Mucosa of descending colon (tissue), 3 donors: ENCODE results near the gene SEC14L6. TPM values are rescaled to one million over a fixed set of nuclear protein-coding genes. Genes with fewer than 3 reads are reported as not detected.
"Not testable (repeated sequence)": the region's sequence is repeated elsewhere in the genome, so short reads cannot be mapped to it uniquely, and the experiment has no call there.

Experiments used
- ATAC-seq: fragments of 200-7000 bp; cut with Tn5 transposase; one replicate; pipeline ENCODE4 v1.9.1; 2020; ENCODE audit warnings: mild to moderate bottlenecking, moderate library complexity
- DNase-seq, 3 donors: peaks; one replicate each; pipeline ENCODE4 v3.0.0-alpha.2; 2020
- H3K36me3 ChIP-seq: fragments of 200-600 bp; one replicate; pipeline ENCODE4 v1.8.0; 2021; ENCODE audit warnings: low read depth, mild to moderate bottlenecking
- H3K4me1 ChIP-seq: fragments of 200-600 bp; one replicate; pipeline ENCODE4 v1.8.0; 2021; ENCODE audit warnings: low read depth, mild to moderate bottlenecking
- H3K4me3 ChIP-seq: fragments of 200-600 bp; one replicate; pipeline ENCODE4 v1.8.0; 2021; ENCODE audit warnings: mild to moderate bottlenecking
- H3K9me3 ChIP-seq: fragments of 200-600 bp; one replicate; pipeline ENCODE4 v1.8.0; 2021; ENCODE audit warnings: mild to moderate bottlenecking
- intact Hi-C, 2 donors: fragments of 100-400 bp; cut with DNase I in 1 of 2; cut with micrococcal nuclease in 1 of 2; formaldehyde crosslinking; loops; one replicate each; pipeline versions ENCODE4 v1.11.0 to v1.11.1; 2022; cut with DNase I, micrococcal nuclease
- total RNA-seq, 3 donors: library from RNA; stranded (reverse); fragmentation: NEBNext Ultra II Directional in 2 of 3; extraction: Animal tissue kit (Norgen Biotek cat#: 25700) in 2 of 3; gene quantifications; one replicate each; pipeline versions ENCODE4 v1.2.1 to v1.2.4, GENCODE V29; 2021 to 2023
- TF ChIP-seq, protein P1 (sequence below): fragments of 200-600 bp; IDR thresholded peaks from one replicate; pipeline ENCODE4 v1.8.0; 2022; ENCODE audit warnings: antibody characterized with exemption, mild to moderate bottlenecking
- donor health status: DM: no; HTN: no; CAD: no; lungs with moderate emphysema.
- donor health status: DM: no; HTN: no; CAD: no.
- donor health status: DM: no; HTN: yes; CAD: no.

SEC14L6 gene
- total RNA-seq, 3 donors from 2014 or later, result 0.26 to 0.47 TPM; not detected in 1

DNA sequence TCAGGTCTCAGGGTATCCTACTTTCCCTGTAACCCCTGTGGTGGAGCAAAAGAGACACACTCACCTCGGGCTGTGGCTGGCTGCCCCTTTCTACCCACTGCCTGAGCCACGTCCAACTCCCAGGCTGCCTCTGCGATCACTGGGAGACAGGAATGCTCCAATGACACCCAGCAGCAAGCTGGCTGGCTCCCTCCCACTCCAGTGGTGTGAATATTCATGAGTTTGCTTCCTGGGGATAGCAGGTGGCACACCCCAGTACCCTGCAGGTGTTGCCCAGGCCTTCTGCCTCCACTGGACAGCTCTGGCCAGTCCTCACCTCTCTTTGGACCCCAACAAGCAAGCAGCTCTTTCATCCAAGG lies 18.2 kb upstream of the SEC14L6 start:
- DNase-seq, result no peak
- TF ChIP-seq, protein P1, sequence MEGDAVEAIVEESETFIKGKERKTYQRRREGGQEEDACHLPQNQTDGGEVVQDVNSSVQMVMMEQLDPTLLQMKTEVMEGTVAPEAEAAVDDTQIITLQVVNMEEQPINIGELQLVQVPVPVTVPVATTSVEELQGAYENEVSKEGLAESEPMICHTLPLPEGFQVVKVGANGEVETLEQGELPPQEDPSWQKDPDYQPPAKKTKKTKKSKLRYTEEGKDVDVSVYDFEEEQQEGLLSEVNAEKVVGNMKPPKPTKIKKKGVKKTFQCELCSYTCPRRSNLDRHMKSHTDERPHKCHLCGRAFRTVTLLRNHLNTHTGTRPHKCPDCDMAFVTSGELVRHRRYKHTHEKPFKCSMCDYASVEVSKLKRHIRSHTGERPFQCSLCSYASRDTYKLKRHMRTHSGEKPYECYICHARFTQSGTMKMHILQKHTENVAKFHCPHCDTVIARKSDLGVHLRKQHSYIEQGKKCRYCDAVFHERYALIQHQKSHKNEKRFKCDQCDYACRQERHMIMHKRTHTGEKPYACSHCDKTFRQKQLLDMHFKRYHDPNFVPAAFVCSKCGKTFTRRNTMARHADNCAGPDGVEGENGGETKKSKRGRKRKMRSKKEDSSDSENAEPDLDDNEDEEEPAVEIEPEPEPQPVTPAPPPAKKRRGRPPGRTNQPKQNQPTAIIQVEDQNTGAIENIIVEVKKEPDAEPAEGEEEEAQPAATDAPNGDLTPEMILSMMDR, result no peak
- intact Hi-C loops, result no loop called here
- ATAC-seq, result no peak
- peaks cover 11% of the 10 kb centered on the region for H3K4me1 ChIP-seq
- H3K36me3 ChIP-seq, result no peaks in the 10 kb centered on the region
- H3K4me3 ChIP-seq, result no peak overlapping the region
- H3K9me3 ChIP-seq, result no peaks in the 10 kb centered on the region

DNA sequence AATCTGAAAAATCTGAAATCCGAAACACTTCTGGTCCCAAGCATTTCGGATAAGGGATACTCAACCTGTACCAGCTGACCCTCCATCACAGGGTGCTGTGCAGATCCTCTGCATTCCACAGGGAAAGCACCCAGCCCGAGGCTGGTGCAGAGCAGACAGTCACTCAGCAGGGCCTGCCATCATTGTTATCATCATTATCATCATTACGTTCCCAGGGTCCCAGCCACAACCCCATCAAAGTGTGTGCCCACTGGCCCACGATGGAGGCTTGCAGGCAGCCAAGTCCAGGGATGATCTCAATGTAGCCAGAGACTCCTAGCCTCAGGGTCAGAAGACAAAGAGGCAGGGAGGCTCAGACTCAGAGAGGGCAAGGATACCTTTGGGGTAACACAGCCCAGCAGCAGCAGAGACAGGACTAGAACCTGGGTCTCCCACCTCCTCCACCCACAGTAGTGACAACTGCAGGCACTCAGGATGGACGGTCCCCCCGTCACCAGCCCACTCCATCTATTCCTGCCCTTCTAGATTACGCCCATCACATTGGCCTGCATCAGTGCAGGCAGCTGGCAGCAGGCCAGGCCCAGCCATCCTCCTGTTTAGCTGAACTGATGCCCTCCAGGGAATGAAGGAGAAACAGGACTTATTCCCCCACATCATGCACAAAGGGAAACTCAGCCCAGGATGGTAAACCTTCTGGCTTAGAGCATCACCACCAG lies 17.7 kb upstream of the SEC14L6 start:
- H3K9me3 ChIP-seq, result no peaks in the 10 kb centered on the region
- no peaks in the 10 kb centered on the region for H3K36me3 ChIP-seq
- ATAC-seq (no peak), DNase-seq (no peak)
- H3K4me1 ChIP-seq, result peaks cover 11% of the 10 kb centered on the region
- intact Hi-C loops, result no loop called here
- TF ChIP-seq, protein P1, result no peak
- no peak overlapping the region for H3K4me3 ChIP-seq

DNA sequence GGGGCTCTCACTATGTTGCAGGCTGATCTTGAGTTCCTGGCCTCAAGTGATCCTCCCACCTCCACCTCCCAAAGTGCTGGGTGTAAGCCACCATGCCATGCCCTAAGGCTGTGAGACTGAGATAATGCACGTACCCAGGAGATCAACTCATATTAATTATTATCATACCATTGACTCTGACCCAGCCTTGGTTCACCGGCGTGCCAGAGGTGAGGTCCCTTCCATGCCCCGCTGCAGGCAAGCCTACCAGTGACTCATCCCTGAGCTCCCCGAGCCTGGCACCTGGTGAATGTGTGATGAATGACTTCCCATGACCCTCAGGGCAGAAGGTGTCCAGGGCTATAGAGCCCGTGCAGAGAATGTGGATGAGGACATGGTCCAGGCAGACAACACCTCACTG lies 15.8 kb upstream of the SEC14L6 start:
- TF ChIP-seq, protein P1, result no peak
- Histone ChIP-seq H3K4me1 (peaks cover 11% of the 10 kb centered on the region), H3K4me3 (no peak overlapping the region), H3K36me3 (no peaks in the 10 kb centered on the region), H3K9me3 (no peaks in the 10 kb centered on the region)
- no peak for ATAC-seq
- intact Hi-C loops, result no loop called here
- DNase-seq, result no peak

DNA sequence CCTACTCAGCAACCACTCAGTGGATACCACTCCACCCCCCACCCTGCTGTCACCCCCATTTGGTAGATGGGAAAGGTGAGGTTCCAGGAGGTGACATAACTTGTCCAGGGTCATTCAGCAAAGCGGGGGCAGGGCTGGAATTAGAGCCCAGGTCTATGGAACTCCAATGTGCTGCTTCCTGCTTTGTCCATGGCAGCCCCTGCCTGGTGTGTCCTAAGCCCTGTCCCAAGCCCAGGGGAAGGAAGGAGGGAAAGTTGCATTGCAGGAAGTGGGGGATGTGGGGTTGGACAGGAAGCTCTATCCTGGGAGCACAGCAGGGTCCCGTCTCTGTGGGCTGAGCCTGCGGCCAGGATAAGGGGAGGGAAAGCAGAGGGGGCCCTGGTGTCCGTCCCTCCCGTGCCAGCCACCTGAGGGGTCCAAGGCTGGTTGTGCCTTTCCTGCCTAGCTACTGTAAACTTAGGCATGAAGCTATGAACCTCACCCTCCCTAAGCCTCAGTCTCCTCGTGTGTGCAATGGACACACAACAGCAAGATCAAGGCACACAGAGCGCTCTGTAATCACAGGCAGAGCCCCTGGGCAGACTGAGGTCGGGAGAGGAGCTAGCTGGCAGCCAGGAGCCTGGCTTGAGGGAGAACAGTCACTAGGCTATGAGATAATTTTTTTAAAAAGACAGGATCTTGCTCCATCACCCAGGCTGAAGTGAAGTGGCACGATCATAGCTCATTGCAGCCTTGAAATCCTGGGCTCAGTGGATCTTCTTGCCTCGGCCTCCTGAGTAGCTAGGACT lies 15.1 kb upstream of the SEC14L6 start:
- no peak overlapping the region for H3K4me3 ChIP-seq
- intact Hi-C loops, result no loop called here

DNA sequence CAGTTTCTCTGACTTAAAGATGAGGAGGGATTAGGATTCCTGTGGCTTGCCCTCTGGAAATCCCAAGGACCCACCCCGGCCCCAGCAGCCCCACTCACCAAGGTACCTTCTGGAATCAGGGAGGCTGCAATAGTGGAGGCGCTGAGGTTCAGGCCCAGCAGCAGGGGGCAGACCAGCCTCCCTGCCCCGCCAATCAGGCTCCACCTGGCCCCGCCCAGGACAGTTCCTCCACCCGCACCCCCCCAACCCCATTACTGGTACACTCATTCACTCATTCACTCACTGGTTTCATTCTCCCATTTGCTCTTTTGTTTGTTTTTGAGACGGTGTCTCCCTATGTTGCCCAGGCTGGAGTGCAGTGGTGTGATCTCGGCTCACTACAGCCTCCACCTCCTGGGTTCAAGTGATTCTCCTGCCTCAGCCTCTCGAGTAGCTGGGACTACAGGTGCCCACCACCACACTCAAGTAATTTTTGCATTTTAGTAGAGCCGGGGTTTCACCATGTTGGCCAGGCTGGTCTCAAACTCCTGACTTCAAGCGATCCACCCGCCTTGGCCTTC lies 14.2 kb upstream of the SEC14L6 start:
- H3K9me3 ChIP-seq, intact Hi-C loops, H3K36me3 ChIP-seq, H3K4me3 ChIP-seq, H3K4me1 ChIP-seq: not testable (repeated sequence)
- ATAC-seq, result peak; percentile 75
- DNase-seq, result peak in 1 of 3 donors; percentile 19

More for the DNA sequence above, 15.1 kb upstream of the SEC14L6 start:
- H3K36me3 ChIP-seq, result no peaks in the 10 kb centered on the region
- H3K4me1 ChIP-seq, result peaks cover 9% of the 10 kb centered on the region
- DNase-seq (no peak), ATAC-seq (no peak)
- TF ChIP-seq, protein P1, result no peak
- H3K9me3 ChIP-seq, result no peaks in the 10 kb centered on the region

DNA sequence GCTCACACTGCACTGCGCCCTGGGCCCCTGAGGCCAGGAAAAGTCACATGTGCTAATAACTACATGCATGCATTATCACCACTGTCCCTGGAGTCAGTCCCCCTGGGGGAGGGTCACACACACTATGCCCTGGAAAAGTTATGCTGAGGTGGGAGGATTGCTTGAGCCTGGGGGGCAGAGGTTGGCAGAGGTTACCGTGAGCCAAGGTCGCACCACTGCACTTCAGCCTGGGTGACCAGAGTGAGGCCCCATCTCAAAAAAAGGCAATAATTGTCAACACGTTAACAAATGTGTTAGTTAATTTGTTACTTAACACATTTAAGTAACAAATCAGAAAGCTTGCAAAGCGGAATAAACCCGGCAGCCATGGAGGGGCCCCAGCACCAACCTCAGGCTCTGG lies 13.3 kb upstream of the SEC14L6 start:
- intact Hi-C loops, result no loop called here

More for the DNA sequence above, 13.3 kb upstream of the SEC14L6 start:
- no peak for DNase-seq
- H3K4me1 ChIP-seq, result no peaks in the 10 kb centered on the region
- TF ChIP-seq, protein P1, result no peak
- H3K9me3 ChIP-seq, result no peaks in the 10 kb centered on the region
- no peak overlapping the region for H3K4me3 ChIP-seq
- H3K36me3 ChIP-seq, result no peaks in the 10 kb centered on the region
- no peak for ATAC-seq
